ENCODE data around the gene NWD2.

DNA sequence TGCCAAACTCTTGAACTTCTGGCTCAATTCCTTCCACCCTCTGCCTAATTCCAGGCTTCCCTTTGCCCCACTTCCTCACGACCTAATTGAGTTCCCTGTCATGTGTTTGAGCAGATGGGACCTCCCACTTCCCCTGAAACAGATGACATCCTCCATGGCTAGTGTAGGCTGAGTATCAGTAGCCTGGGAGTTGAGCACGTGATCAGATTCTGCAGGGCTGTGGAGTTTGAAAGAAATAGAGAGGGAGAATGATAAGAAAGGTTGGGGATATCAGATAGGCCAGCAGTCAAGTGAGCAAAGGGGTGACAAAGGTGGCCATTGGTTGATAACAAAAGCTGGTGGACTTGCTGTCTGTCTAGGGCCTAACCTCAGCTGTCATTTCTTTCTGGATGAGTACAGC is 18.8 kb upstream of the NWD2 start:
- TF ChIP-seq, protein P1, sequence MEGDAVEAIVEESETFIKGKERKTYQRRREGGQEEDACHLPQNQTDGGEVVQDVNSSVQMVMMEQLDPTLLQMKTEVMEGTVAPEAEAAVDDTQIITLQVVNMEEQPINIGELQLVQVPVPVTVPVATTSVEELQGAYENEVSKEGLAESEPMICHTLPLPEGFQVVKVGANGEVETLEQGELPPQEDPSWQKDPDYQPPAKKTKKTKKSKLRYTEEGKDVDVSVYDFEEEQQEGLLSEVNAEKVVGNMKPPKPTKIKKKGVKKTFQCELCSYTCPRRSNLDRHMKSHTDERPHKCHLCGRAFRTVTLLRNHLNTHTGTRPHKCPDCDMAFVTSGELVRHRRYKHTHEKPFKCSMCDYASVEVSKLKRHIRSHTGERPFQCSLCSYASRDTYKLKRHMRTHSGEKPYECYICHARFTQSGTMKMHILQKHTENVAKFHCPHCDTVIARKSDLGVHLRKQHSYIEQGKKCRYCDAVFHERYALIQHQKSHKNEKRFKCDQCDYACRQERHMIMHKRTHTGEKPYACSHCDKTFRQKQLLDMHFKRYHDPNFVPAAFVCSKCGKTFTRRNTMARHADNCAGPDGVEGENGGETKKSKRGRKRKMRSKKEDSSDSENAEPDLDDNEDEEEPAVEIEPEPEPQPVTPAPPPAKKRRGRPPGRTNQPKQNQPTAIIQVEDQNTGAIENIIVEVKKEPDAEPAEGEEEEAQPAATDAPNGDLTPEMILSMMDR (IDR thresholded peaks at IDR 0.05): no peak
- TF ChIP-seq POLR2A (IDR thresholded peaks at IDR 0.05): no peak

Measured in adrenal gland (tissue), 5 donors.